ENCODE data around the gene TBX1.
A peak's percentile ranks its signal among the peaks of the same experiment; 100 is the strongest.

Gene TBX1

GRCh38 chr22:19808873-19809478, 48.4 kb downstream of the TBX1 start:
- Histone ChIP-seq H3K4me3 (no peak overlapping the region), H3K9ac (no peak overlapping the region), H3K4me2 (peak overlapping the region in 7 of 11 experiments; percentile 80 to 86 (median 85); a peak in 11 of 22 replicates), H3K4me1 (peaks cover 14 to 67% (median 47%) of the 10 kb centered on the region in 10 experiments), H3K27ac (no peak overlapping the region), H4K20me1 (peaks cover 0 to 37% (median 13%) of the 10 kb centered on the region in 11 experiments; a peak in 11 of 22 replicates), H3K9me3 (replicated peaks in 1 of 11) (no peaks in the 10 kb centered on the region), H3K36me3 (peaks cover 0 to 14% (median 7%) of the 10 kb centered on the region in 11 experiments; a peak in 10 of 22 replicates), H3K27me3 (peaks cover 0 to 5% (median 0%) of the 10 kb centered on the region in 11 experiments; a peak in 1 of 22 replicates)
- no peak for TF ChIP-seq Cebpa-rat (IDR thresholded peaks at IDR 0.05)

- Histone ChIP-seq H3K9ac (no peak overlapping the region), H3K4me1 (peaks cover 14 to 67% (median 46%) of the 10 kb centered on the region in 10 experiments), H4K20me1 (peaks cover 0 to 37% (median 13%) of the 10 kb centered on the region in 11 experiments; a peak in 11 of 22 replicates), H3K36me3 (peaks cover 0 to 20% (median 7%) of the 10 kb centered on the region in 11 experiments; a peak in 10 of 22 replicates), H3K4me2 (no peak overlapping the region), H3K27ac (no peak overlapping the region), H3K27me3 (peaks cover 0 to 5% (median 0%) of the 10 kb centered on the region in 11 experiments; a peak in 1 of 22 replicates), H3K4me3 (no peak overlapping the region), H3K9me3 (replicated peaks in 1 of 11) (no peaks in the 10 kb centered on the region)
- no peak for TF ChIP-seq Cebpa-rat (IDR thresholded peaks at IDR 0.05)
Measured at GRCh38 chr22:19809741-19810140, 49.2 kb downstream of the TBX1 start.

GRCh38 chr22:19810381-19811201, 50.0 kb downstream of the TBX1 start:
- peaks cover 0 to 44% (median 13%) of the 10 kb centered on the region in 11 experiments; a peak in 11 of 22 replicates for H4K20me1 ChIP-seq
- peaks cover 14 to 59% (median 39%) of the 10 kb centered on the region in 10 experiments for H3K4me1 ChIP-seq
- H3K9ac ChIP-seq: no peak overlapping the region
- H3K36me3 ChIP-seq: peaks cover 0 to 20% (median 7%) of the 10 kb centered on the region in 11 experiments; a peak in 10 of 22 replicates
- no peak for TF ChIP-seq Cebpa-rat (IDR thresholded peaks at IDR 0.05)
- H3K27me3 ChIP-seq: peaks cover 0 to 5% (median 0%) of the 10 kb centered on the region in 11 experiments; a peak in 1 of 22 replicates
- H3K4me3 ChIP-seq: no peak overlapping the region
- H3K9me3 ChIP-seq (replicated peaks in 1 of 11): no peaks in the 10 kb centered on the region
- no peak overlapping the region for H3K27ac ChIP-seq
- peak overlapping the region in 3 of 11 experiments; percentile 2 to 19 (median 18); a peak in 2 of 22 replicates for H3K4me2 ChIP-seq

- Histone ChIP-seq H3K9ac (no peak overlapping the region), H3K27ac (no peak overlapping the region), H4K20me1 (peaks cover 0 to 44% (median 15%) of the 10 kb centered on the region in 11 experiments; a peak in 11 of 22 replicates), H3K4me1 (peaks cover 9 to 58% (median 33%) of the 10 kb centered on the region in 10 experiments), H3K36me3 (peaks cover 0 to 20% (median 7%) of the 10 kb centered on the region in 11 experiments; a peak in 10 of 22 replicates), H3K4me2 (peak overlapping the region in 2 of 11 experiments; percentile 18 to 19; a peak in 2 of 22 replicates), H3K27me3 (peaks cover 0 to 5% (median 0%) of the 10 kb centered on the region in 11 experiments; a peak in 1 of 22 replicates), H3K4me3 (no peak overlapping the region), H3K9me3 (replicated peaks in 1 of 11) (no peaks in the 10 kb centered on the region)
- TF ChIP-seq Cebpa-rat (IDR thresholded peaks at IDR 0.05): no peak
Measured at GRCh38 chr22:19811211-19811621, 50.6 kb downstream of the TBX1 start.

GRCh38 chr22:19811811-19812771, 51.5 kb downstream of the TBX1 start:
- Histone ChIP-seq H3K4me1 (peaks cover under 1 to 56% (median 24%) of the 10 kb centered on the region in 10 experiments; a peak in 18 of 20 replicates), H3K4me3 (no peak overlapping the region), H3K9ac (no peak overlapping the region), H3K4me2 (peak overlapping the region in 3 of 11 experiments; percentile 20 to 34 (median 30); a peak in 3 of 22 replicates), H3K27ac (no peak overlapping the region), H3K36me3 (peaks cover 0 to 20% (median 7%) of the 10 kb centered on the region in 11 experiments; a peak in 10 of 22 replicates), H3K27me3 (peaks cover 0 to 4% (median 0%) of the 10 kb centered on the region in 11 experiments; a peak in 1 of 22 replicates), H4K20me1 (peaks cover 0 to 44% (median 15%) of the 10 kb centered on the region in 11 experiments; a peak in 11 of 22 replicates), H3K9me3 (replicated peaks in 1 of 11) (no peaks in the 10 kb centered on the region)
- no peak for TF ChIP-seq Cebpa-rat (IDR thresholded peaks at IDR 0.05)

- Histone ChIP-seq H3K36me3 (peaks cover 0 to 20% (median 7%) of the 10 kb centered on the region in 11 experiments; a peak in 10 of 22 replicates), H3K9ac (no peak overlapping the region), H3K27me3 (no peaks in the 10 kb centered on the region), H3K4me3 (no peak overlapping the region), H3K4me1 (peaks cover 0 to 56% (median 23%) of the 10 kb centered on the region in 10 experiments; a peak in 16 of 20 replicates), H3K27ac (no peak overlapping the region), H3K4me2 (peak overlapping the region in 3 of 11 experiments; percentile 20 to 34 (median 30); a peak in 4 of 22 replicates), H3K9me3 (replicated peaks in 1 of 11) (no peaks in the 10 kb centered on the region), H4K20me1 (peaks cover 0 to 43% (median 8%) of the 10 kb centered on the region in 11 experiments; a peak in 10 of 22 replicates)
- no peak for TF ChIP-seq Cebpa-rat (IDR thresholded peaks at IDR 0.05)
Measured at GRCh38 chr22:19812910-19813309, 52.3 kb downstream of the TBX1 start.

- H3K9ac ChIP-seq: no peak overlapping the region
- H3K4me1 ChIP-seq: peaks cover 0 to 58% (median 28%) of the 10 kb centered on the region in 10 experiments; a peak in 17 of 20 replicates
- no peak overlapping the region for H3K4me3 ChIP-seq
Measured at GRCh38 chr22:19814428-19814827, 53.9 kb downstream of the TBX1 start.

More at GRCh38 chr22:19814428-19814827, 53.9 kb downstream of the TBX1 start:
- Histone ChIP-seq H3K9me3 (replicated peaks in 1 of 11) (no peaks in the 10 kb centered on the region), H3K4me2 (no peak overlapping the region), H3K27ac (no peak overlapping the region), H3K36me3 (peaks cover 0 to 20% (median 7%) of the 10 kb centered on the region in 11 experiments; a peak in 10 of 22 replicates), H3K27me3 (no peaks in the 10 kb centered on the region), H4K20me1 (peaks cover 0 to 50% (median 13%) of the 10 kb centered on the region in 11 experiments; a peak in 8 of 22 replicates)
- TF ChIP-seq Cebpa-rat (IDR thresholded peaks at IDR 0.05): no peak

Data from BLaER1 treated with 17β-estradiol and CSF1 and Interleukin-3, amounts not matched to agents 10 nM and 100 nM (cell line).